Endothelial cell (in vitro differentiated cells): ENCODE results near the gene NCCRP1. TPM values are rescaled to one million over a fixed set of nuclear protein-coding genes. Genes with fewer than 3 reads are reported as not detected.

Experiments used
- DNase-seq: peaks from one replicate; pipeline ENCODE4 v3.0.0; 2021; ENCODE audit warnings: low spot score
- H3K27ac Mint-ChIP-seq: one replicate; pipeline ENCODE4 v1.8.0; 2021; ENCODE audit warnings: mixed read lengths, inconsistent platforms; ENCODE audit not compliant: unreplicated experiment
- H3K27me3 Mint-ChIP-seq: one replicate; pipeline ENCODE4 v1.8.0; 2021; ENCODE audit warnings: mild to moderate bottlenecking, moderate library complexity, mixed read lengths, inconsistent platforms; ENCODE audit not compliant: unreplicated experiment
- H3K36me3 Mint-ChIP-seq: one replicate; pipeline ENCODE4 v1.8.0; 2021; ENCODE audit warnings: mild to moderate bottlenecking, low read depth, mixed read lengths, inconsistent platforms; ENCODE audit not compliant: unreplicated experiment
- H3K4me1 Mint-ChIP-seq: one replicate; pipeline ENCODE4 v1.8.0; 2021; ENCODE audit warnings: mild to moderate bottlenecking, mixed read lengths, inconsistent platforms; ENCODE audit not compliant: unreplicated experiment
- H3K4me3 Mint-ChIP-seq: one replicate; pipeline ENCODE4 v1.8.0; 2021; ENCODE audit warnings: mild to moderate bottlenecking, mixed read lengths, inconsistent platforms; ENCODE audit not compliant: unreplicated experiment
- H3K9me3 Mint-ChIP-seq: one replicate; pipeline ENCODE4 v1.8.0; 2021; ENCODE audit warnings: mixed read lengths, inconsistent platforms; ENCODE audit not compliant: unreplicated experiment
- total RNA-seq: library from RNA; stranded (reverse); fragmentation: NEBNext Ultra II Directional; extraction: Animal tissue kit (Norgen Biotek cat#: 25700); gene quantifications from one replicate; pipeline ENCODE4 v1.2.1, GENCODE V29; 2021; ENCODE audit not compliant: unreplicated experiment
- TF ChIP-seq, protein P1 (sequence below): fragments of 200-600 bp; sonication (generic); IDR thresholded peaks from one replicate; pipeline ENCODE4 v1.5.0; 2021; ENCODE audit warnings: antibody characterized with exemption; ENCODE audit not compliant: unreplicated experiment

The NCCRP1 gene
- total RNA-seq, 1 donor from 2014 or later: not detected

DNA sequence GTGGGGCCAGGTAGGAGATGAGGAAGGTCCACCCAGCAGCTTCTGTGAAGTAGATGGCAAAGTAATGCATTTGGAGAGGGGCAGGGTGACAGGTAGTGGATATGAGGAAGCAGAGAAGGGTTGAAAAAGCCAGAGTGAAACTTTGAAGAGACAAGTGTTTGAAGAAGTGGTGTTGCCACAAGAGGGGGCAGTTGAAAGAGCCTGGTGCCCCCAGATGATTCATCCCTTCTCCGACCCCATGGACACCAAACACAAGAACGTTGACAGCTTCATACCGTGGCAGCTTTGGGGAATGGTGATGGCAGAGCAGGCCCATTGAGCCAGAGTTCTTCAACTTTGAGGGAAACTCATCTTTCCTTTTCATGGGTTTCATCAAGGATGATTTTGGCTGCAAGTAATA, 28.1 kb downstream of the NCCRP1 start:
- Mint-ChIP-seq H3K27ac (no peak overlapping the region), H3K27me3 (peaks cover 9% of the 10 kb centered on the region), H3K9me3 (no peaks in the 10 kb centered on the region), H3K4me1 (peaks cover 8% of the 10 kb centered on the region), H3K36me3 (no peaks in the 10 kb centered on the region), H3K4me3 (no peak overlapping the region)
- TF ChIP-seq, protein P1, sequence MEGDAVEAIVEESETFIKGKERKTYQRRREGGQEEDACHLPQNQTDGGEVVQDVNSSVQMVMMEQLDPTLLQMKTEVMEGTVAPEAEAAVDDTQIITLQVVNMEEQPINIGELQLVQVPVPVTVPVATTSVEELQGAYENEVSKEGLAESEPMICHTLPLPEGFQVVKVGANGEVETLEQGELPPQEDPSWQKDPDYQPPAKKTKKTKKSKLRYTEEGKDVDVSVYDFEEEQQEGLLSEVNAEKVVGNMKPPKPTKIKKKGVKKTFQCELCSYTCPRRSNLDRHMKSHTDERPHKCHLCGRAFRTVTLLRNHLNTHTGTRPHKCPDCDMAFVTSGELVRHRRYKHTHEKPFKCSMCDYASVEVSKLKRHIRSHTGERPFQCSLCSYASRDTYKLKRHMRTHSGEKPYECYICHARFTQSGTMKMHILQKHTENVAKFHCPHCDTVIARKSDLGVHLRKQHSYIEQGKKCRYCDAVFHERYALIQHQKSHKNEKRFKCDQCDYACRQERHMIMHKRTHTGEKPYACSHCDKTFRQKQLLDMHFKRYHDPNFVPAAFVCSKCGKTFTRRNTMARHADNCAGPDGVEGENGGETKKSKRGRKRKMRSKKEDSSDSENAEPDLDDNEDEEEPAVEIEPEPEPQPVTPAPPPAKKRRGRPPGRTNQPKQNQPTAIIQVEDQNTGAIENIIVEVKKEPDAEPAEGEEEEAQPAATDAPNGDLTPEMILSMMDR: no peak
- no peak for DNase-seq

DNA sequence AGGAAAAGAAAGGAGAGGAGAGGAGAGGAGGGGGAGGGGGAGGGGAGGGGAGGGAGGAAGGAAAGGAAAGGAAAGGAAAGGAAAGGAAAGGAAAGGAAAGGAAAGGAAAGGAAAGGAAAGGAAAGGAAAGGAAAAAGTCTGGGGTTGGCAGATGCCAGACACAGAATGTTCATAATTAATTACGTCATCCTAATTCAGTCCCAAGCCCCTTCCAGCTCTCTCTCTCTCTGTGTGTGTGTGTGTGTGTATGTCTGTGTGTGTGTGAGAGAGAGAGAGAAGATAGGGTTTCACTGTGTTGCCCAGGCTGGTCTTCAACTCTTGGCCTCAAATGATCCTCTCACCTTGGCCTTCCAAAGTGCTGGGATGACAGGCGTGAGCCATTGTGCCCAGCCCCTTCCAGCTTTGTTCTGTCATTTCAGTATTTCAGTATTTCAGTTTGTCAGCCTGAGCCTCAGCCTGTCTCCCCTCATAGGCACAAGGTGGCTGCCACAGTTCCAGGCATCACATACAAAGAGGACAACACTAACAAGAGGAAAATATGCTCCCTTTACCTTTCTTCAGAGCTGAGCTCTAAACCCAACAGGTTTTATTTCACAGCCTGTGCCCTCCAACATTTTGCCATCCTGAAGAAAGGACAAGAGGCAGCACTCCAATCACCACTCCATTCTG, 33.5 kb downstream of the NCCRP1 start:
- no peaks in the 10 kb centered on the region for H3K9me3 Mint-ChIP-seq
- no peak overlapping the region for H3K4me3 Mint-ChIP-seq
- H3K36me3 Mint-ChIP-seq: no peaks in the 10 kb centered on the region
- DNase-seq: no peak
- TF ChIP-seq, protein P1: no peak
- H3K27me3 Mint-ChIP-seq: peaks cover 3% of the 10 kb centered on the region
- peak overlapping the region; percentile 25 for H3K27ac Mint-ChIP-seq
- H3K4me1 Mint-ChIP-seq: no peaks in the 10 kb centered on the region

DNA sequence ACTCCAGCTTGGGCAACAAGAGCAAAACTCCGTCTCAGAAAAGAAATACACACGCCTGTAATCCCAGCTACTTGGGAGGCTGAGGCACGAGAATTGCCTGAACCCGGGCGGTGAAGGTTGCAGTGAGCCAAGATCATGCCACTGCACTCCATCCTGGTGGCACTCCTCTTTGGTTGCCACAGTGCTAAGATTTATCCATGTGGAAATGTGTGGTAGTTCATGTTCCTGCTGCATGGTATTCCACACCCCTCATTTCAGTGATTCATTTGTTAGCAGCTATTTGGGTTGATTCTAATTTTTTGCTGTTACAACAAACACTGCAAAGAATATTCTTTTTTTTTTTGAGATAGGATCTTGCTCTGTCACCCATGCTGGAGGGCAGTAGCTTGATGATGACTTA, 35.9 kb downstream of the NCCRP1 start:
- peaks cover 4% of the 10 kb centered on the region for H3K27me3 Mint-ChIP-seq

DNA sequence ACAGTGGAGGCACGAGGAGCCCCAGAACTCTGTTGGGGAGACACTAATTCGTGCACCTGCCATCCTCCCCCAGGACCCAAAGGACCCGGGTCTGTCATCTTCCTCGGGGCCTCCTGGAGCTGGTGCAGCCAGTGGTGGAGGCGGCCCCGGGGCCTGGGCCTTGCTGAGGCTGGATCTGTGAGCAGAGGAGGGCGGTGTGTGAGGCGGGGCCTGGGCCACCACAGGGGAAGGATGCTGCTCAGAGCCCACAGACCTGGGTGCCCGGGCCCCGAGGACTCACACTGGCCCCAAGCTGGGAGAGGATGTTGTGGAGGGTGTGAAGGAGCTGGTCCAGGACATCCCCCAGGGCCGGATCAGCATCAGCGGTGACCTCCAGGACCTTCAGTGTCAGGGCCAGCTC, 39.8 kb downstream of the NCCRP1 start:
- no peak overlapping the region for H3K4me3 Mint-ChIP-seq
- no peak for DNase-seq
- no peak overlapping the region for H3K27ac Mint-ChIP-seq
- TF ChIP-seq, protein P1: no peak
- no peaks in the 10 kb centered on the region for H3K9me3 Mint-ChIP-seq
- H3K4me1 Mint-ChIP-seq: no peaks in the 10 kb centered on the region
- peaks cover 3% of the 10 kb centered on the region for H3K27me3 Mint-ChIP-seq
- H3K36me3 Mint-ChIP-seq: no peaks in the 10 kb centered on the region

More for the DNA sequence above, 35.9 kb downstream of the NCCRP1 start:
- H3K9me3 Mint-ChIP-seq: no peaks in the 10 kb centered on the region
- TF ChIP-seq, protein P1: no peak
- H3K4me3 Mint-ChIP-seq: no peak overlapping the region
- no peaks in the 10 kb centered on the region for H3K36me3 Mint-ChIP-seq
- no peak for DNase-seq
- H3K27ac Mint-ChIP-seq: no peak overlapping the region
- H3K4me1 Mint-ChIP-seq: no peaks in the 10 kb centered on the region

DNA sequence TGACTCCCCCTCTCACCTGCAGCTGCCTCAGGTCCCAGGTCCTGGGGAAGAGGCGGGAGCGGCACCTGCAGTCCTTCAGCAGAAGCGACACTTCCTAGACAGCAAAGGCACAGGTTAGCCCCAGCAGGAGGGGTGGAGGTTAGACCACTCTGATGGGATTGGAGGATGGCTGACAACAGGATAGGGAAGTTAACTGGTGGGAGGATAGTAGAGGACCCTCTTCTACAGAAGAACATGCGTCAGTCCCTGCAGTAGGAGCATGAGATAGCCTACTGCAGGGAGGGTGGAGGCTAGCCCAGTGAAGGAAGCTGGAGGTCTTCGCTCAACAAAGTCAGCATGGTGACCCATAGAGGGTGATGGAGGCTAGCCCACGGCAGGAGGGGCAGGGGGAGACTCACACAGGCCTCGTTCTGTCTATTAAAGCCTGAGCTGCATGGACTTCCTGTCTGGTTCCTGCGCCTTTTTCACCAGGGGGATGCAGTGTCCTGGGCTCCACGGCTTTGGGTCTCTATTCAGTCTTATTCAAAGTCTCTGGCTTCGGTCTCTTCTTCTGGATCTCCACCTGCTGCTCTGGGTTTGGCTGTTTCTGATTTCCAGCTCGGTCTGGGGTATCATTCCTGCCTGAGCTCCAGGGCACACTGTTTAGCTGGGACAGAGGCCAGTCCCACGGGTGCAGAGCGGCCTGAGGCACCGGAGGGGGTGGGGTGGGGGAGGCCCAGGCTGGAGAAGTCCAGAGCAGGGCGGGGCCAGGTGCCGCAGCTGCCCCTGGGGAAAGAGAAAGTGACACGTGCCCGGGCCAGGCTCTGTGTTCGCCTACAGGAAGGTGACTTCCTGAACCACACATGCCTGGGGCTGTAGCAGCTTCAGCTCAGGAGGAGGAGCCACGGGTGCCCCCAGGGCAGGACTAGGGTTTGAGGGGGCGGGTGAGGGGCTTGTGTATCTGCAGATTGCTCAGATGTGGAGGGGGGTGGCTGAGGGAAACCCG, 40.7 kb downstream of the NCCRP1 start:
- TF ChIP-seq, protein P1: no peak
- Mint-ChIP-seq H3K9me3 (no peaks in the 10 kb centered on the region), H3K27ac (no peak overlapping the region), H3K27me3 (peaks cover 3% of the 10 kb centered on the region), H3K36me3 (no peaks in the 10 kb centered on the region), H3K4me3 (no peak overlapping the region), H3K4me1 (no peaks in the 10 kb centered on the region)
- no peak for DNase-seq
